Breast epithelium (tissue), 4 donors: Measurements from ENCODE around the gene SYT2. TPM values are rescaled to one million over a fixed set of nuclear protein-coding genes. Genes with fewer than 3 reads are reported as not detected.
"Not testable (repeated sequence)": the region's sequence is repeated elsewhere in the genome, so short reads cannot be mapped to it uniquely, and the experiment has no call there.

Experiments used
- DNase-seq, 2 donors: peaks; one replicate each; pipeline ENCODE4 v3.0.0-alpha.2; 2019; ENCODE audit warnings: low spot score in 2 of 2
- H3K27ac ChIP-seq, 2 donors: fragments of 200-600 bp; sonication (generic) in 1 of 2; one replicate each; pipeline ENCODE4 v1.5.1; 2016 to 2019; ENCODE audit warnings: mild to moderate bottlenecking in 1 of 2
- H3K27me3 ChIP-seq, 2 donors: fragments of 200-600 bp; sonication (generic) in 1 of 2; one replicate each; pipeline versions ENCODE4 v1.5.1 to v1.6.0; 2017 to 2019; ENCODE audit warnings: control low read depth in 1 of 2, mild to moderate bottlenecking in 1 of 2
- H3K36me3 ChIP-seq: fragments of 200-600 bp; one replicate; pipeline ENCODE4 v1.5.1; 2019
- H3K4me1 ChIP-seq, 2 donors: fragments of 200-600 bp; sonication (generic); one replicate each; pipeline ENCODE4 v1.5.1; 2016 to 2019; ENCODE audit warnings: control low read depth in 1 of 2
- H3K4me3 ChIP-seq, 3 donors: fragments of 200-600 bp; sonication (generic); 1 replicate in 2 of 3; 2 replicates in 1 of 3; pipeline ENCODE4 v1.5.1; 2016 to 2019; ENCODE audit warnings: mild to moderate bottlenecking in 3 of 3, moderate library complexity in 2 of 3
- H3K9me3 ChIP-seq, 2 donors: fragments of 200-600 bp; sonication (generic) in 1 of 2; one replicate each; pipeline ENCODE4 v1.5.1; 2016 to 2019; ENCODE audit warnings: control low read depth in 1 of 2
- POLR2A ChIP-seq: fragments of 450-650 bp; IDR thresholded peaks from one replicate; pipeline ENCODE4 v1.6.1; 2016; ENCODE audit warnings: antibody characterized with exemption, mild to moderate bottlenecking, moderate library complexity
- POLR2AphosphoS5 ChIP-seq, 3 donors: sonication (generic); formaldehyde crosslinking; IDR thresholded peaks; one replicate each; pipeline ENCODE4 v1.6.1; 2017; ENCODE audit warnings: antibody characterized with exemption in 3 of 3
- intact Hi-C: fragments of 100-400 bp; cut with DNase I; formaldehyde crosslinking; loops from one replicate; pipeline ENCODE4 v1.15.1; 2023; ENCODE audit warnings: low total_unique reads
- total RNA-seq, 3 donors: library from RNA; depleted of rRNA; stranded (reverse); fragments of >200 nt; gene quantifications; one replicate each; pipeline ENCODE4 v1.1.0, GENCODE V29; 2016
- TF ChIP-seq, protein P1 (sequence below), 3 donors: fragments of 450-650 bp; IDR thresholded peaks; one replicate each; pipeline ENCODE4 v1.5.1; 2016 to 2017; ENCODE audit warnings: antibody characterized with exemption in 3 of 3, mild to moderate bottlenecking in 3 of 3, moderate library complexity in 3 of 3

The SYT2 gene
- total RNA-seq, 3 donors from 2014 or later: under 0.01 to 0.15 (median under 0.01) TPM

DNA sequence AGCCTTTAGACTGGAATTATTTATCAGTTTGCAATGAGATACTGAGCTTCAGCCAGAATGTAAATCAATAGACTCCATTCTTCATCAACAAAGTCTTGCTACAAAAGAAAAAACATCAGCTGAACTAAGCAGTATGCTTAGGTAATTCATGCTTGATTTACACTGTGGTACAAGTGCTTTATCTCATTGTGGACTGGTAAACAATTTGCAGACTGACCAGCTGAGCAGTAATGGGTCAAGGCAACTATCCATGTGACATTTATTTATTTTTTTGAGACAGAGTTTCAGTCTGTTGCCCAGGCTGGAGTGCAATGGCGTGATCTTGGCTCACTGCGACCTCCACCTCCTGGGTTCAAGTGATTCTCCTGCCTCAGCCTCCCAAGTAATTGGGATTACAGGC, 39.8 kb upstream of the SYT2 start:
- intact Hi-C loops: no loop called here
- H3K27ac ChIP-seq: no peak overlapping the region
- TF ChIP-seq, protein P1, sequence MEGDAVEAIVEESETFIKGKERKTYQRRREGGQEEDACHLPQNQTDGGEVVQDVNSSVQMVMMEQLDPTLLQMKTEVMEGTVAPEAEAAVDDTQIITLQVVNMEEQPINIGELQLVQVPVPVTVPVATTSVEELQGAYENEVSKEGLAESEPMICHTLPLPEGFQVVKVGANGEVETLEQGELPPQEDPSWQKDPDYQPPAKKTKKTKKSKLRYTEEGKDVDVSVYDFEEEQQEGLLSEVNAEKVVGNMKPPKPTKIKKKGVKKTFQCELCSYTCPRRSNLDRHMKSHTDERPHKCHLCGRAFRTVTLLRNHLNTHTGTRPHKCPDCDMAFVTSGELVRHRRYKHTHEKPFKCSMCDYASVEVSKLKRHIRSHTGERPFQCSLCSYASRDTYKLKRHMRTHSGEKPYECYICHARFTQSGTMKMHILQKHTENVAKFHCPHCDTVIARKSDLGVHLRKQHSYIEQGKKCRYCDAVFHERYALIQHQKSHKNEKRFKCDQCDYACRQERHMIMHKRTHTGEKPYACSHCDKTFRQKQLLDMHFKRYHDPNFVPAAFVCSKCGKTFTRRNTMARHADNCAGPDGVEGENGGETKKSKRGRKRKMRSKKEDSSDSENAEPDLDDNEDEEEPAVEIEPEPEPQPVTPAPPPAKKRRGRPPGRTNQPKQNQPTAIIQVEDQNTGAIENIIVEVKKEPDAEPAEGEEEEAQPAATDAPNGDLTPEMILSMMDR (IDR thresholded peaks at IDR 0.05): no peak
- TF ChIP-seq POLR2AphosphoS5 (IDR thresholded peaks at IDR 0.05) (no peak), POLR2A (no peak)

DNA sequence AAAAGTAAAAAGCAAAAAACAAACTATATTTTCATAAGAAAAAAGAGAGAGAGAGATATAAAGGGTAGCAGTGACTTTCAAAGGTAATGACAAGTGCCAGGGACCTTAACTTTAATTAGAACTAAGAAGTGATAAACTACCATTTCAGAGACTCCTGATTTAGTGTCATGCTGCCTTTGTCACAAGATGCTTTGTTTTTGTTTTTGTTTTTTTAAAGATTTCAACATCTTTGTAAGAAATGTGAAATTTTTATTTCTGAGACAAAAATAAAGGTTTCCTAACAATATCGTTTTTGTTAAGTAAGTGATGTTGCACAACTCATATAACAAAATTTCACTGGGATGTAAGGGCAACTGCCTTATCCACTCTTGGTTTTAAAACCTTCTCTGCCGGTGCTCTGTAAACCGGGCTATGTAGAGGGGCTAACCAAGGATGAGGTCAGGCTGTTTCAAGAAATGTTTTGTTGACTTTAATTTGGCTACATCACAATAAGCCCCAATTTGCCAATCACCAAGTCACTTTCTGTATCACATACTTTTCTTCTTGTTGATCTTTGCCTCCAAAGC, 35.2 kb upstream of the SYT2 start:
- H3K4me3 ChIP-seq: no peak overlapping the region
- no peak for DNase-seq
- TF ChIP-seq, protein P1 (IDR thresholded peaks at IDR 0.05): no peak
- TF ChIP-seq POLR2A (no peak), POLR2AphosphoS5 (IDR thresholded peaks at IDR 0.05) (no peak)
- intact Hi-C loops: no loop called here
- H3K27me3 ChIP-seq: no peaks in the 10 kb centered on the region
- H3K36me3 ChIP-seq: peaks cover 14% of the 10 kb centered on the region
- H3K4me1 ChIP-seq: no peaks in the 10 kb centered on the region
- H3K27ac ChIP-seq: no peak overlapping the region
- no peaks in the 10 kb centered on the region for H3K9me3 ChIP-seq

More for the DNA sequence above, 39.8 kb upstream of the SYT2 start:
- H3K4me1 ChIP-seq: no peaks in the 10 kb centered on the region
- peaks cover 23% of the 10 kb centered on the region for H3K36me3 ChIP-seq
- no peaks in the 10 kb centered on the region for H3K9me3 ChIP-seq
- DNase-seq: no peak
- H3K27me3 ChIP-seq: no peaks in the 10 kb centered on the region
- H3K4me3 ChIP-seq: no peak overlapping the region

DNA sequence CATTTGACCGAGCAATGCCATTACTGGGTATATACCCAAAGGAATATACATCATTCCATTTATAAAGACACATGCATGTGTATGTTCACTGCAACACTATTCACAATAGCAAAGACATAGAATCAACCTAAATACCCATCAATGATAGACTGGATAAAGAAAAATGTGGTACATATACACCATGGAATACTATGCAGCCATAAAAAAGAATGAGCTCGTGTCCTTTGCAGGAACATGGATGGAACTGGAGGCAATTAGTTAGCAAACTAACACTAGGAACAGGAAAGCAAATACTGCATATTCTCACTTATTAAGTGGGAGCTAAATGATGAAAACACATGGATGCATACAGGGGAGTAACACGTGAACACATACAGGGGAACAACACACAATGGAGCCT, 34.5 kb upstream of the SYT2 start:
- intact Hi-C loops, H3K27me3 ChIP-seq, H3K4me3 ChIP-seq, H3K27ac ChIP-seq, H3K4me1 ChIP-seq, H3K9me3 ChIP-seq, DNase-seq: not testable (repeated sequence)
- peaks cover 11% of the 10 kb centered on the region for H3K36me3 ChIP-seq

GRCh38 chr1:202742496-202742895, 32.2 kb upstream of the SYT2 start:
- TF ChIP-seq, protein P1 (IDR thresholded peaks at IDR 0.05): no peak
- TF ChIP-seq POLR2A: no peak
- no peak for TF ChIP-seq POLR2AphosphoS5 (IDR thresholded peaks at IDR 0.05)
- H3K9me3 ChIP-seq: no peaks in the 10 kb centered on the region
- H3K36me3 ChIP-seq: peaks cover 8% of the 10 kb centered on the region
- intact Hi-C loops: no loop called here
- H3K27me3 ChIP-seq: no peaks in the 10 kb centered on the region
- no peak overlapping the region for H3K27ac ChIP-seq
- no peaks in the 10 kb centered on the region for H3K4me1 ChIP-seq
- no peak for DNase-seq
- no peak overlapping the region for H3K4me3 ChIP-seq

DNA sequence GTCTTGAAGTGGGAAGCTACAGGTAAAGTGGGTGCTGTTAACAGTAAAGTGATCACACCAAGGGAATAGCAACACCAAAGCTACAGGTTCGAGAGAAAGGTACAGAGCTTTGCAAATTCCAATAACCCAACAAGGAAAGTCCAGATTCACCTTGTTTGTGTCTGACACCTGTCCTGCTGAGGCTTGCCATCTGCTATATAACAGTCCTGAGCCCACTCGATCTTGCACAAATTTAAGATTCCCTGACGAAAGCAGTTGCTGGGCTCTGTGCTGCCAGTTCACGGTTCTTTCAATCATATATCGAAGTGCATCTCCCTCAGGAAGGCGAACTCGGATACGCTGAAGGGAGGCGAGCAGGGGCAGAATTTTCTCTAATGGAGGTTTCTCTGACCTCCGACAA, 23.0 kb upstream of the SYT2 start:
- H3K27me3 ChIP-seq: no peaks in the 10 kb centered on the region
- H3K36me3 ChIP-seq: peaks cover 19% of the 10 kb centered on the region
- H3K4me1 ChIP-seq: no peaks in the 10 kb centered on the region
- intact Hi-C loops: no loop called here
- no peak for DNase-seq
- H3K27ac ChIP-seq: no peak overlapping the region
- TF ChIP-seq, protein P1 (IDR thresholded peaks at IDR 0.05): no peak
- TF ChIP-seq POLR2A (no peak), POLR2AphosphoS5 (IDR thresholded peaks at IDR 0.05) (no peak)
- no peak overlapping the region for H3K4me3 ChIP-seq
- no peaks in the 10 kb centered on the region for H3K9me3 ChIP-seq

DNA sequence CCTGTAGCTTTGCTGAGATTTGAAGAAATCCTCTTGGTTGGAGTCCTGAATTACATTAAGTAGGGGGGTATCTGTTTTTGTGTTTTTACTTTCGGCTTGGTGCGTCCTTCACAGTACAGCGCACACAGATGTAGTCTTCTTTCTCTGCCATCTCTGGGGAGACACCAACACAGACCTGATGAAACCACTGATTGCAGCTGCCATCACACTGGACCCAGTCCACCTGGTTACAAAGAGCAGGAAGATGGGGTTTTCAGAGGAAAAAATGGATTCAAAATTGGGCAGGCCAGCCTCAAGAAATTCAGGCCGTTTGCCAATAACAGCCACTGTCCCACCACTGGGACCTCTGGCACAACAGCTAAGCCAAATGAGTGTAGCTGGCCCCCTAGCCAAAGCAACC, 18.7 kb upstream of the SYT2 start:
- Histone ChIP-seq H3K36me3 (peaks cover 19% of the 10 kb centered on the region), H3K4me3 (no peak overlapping the region), H3K4me1 (no peaks in the 10 kb centered on the region), H3K27ac (no peak overlapping the region), H3K27me3 (no peaks in the 10 kb centered on the region), H3K9me3 (no peaks in the 10 kb centered on the region)
- TF ChIP-seq POLR2AphosphoS5 (IDR thresholded peaks at IDR 0.05) (no peak), POLR2A (no peak)
- TF ChIP-seq, protein P1 (IDR thresholded peaks at IDR 0.05): no peak
- intact Hi-C loops: no loop called here
- no peak for DNase-seq
